COR-L47 (cell line): ENCODE results near the gene AGXT2.
"Not testable (repeated sequence)": the region's sequence is repeated elsewhere in the genome, so short reads cannot be mapped to it uniquely, and the experiment has no call there.

ENCODE experiments used
- DNase-seq: peaks from one replicate; lab custom pipeline; 2025; lab: John Stamatoyannopoulos, UW

AGXT2 gene

GRCh38 chr5:35052838-35053237 is 5.1 kb upstream of the AGXT2 start:
- no peak for DNase-seq

- no peak for DNase-seq
These were observed 2.9 kb upstream of the AGXT2 start for GRCh38 chr5:35050541-35051126.

GRCh38 chr5:35048910-35049309 is 1.2 kb upstream of the AGXT2 start:
- DNase-seq, result no peak

GRCh38 chr5:35046774-35047173 is 975 bp downstream of the AGXT2 start:
- no peak for DNase-seq

GRCh38 chr5:35045280-35045679 is 2.5 kb downstream of the AGXT2 start:
- no peak for DNase-seq

- no peak for DNase-seq
These were observed 3.1 kb downstream of the AGXT2 start for GRCh38 chr5:35044649-35045048.

GRCh38 chr5:35042781-35043180 is 5.0 kb downstream of the AGXT2 start:
- DNase-seq, result no peak

- DNase-seq, result no peak
These were observed 6.5 kb downstream of the AGXT2 start for GRCh38 chr5:35041261-35041660.

- no peak for DNase-seq
These were observed 8.9 kb downstream of the AGXT2 start for GRCh38 chr5:35038891-35039290.

- no peak for DNase-seq
These were observed 11.2 kb downstream of the AGXT2 start for GRCh38 chr5:35036536-35036935.

- DNase-seq, result not testable (repeated sequence)
These were observed 11.8 kb downstream of the AGXT2 start for GRCh38 chr5:35035929-35036328.

GRCh38 chr5:35035271-35035670 is 12.5 kb downstream of the AGXT2 start:
- DNase-seq, result no peak

GRCh38 chr5:35032356-35032755 is 15.4 kb downstream of the AGXT2 start:
- no peak for DNase-seq

- no peak for DNase-seq
These were observed 16.5 kb downstream of the AGXT2 start for GRCh38 chr5:35031276-35031675.

- no peak for DNase-seq
These were observed 17.2 kb downstream of the AGXT2 start for GRCh38 chr5:35030426-35031100.

- DNase-seq, result no peak
These were observed 18.4 kb downstream of the AGXT2 start for GRCh38 chr5:35029333-35029732.

- no peak for DNase-seq
These were observed 20.8 kb downstream of the AGXT2 start for GRCh38 chr5:35026941-35027340.

GRCh38 chr5:35026280-35026840 is 21.4 kb downstream of the AGXT2 start:
- DNase-seq, result no peak

- DNase-seq, result no peak
These were observed 22.7 kb downstream of the AGXT2 start for GRCh38 chr5:35024911-35025510.

- no peak for DNase-seq
These were observed 24.2 kb downstream of the AGXT2 start for GRCh38 chr5:35023391-35024178.

GRCh38 chr5:35016174-35017051 is 31.3 kb downstream of the AGXT2 start:
- no peak for DNase-seq
